A673 (cell line): ENCODE data around the gene SLC25A21. TPM values are rescaled to one million over a fixed set of nuclear protein-coding genes. Genes with fewer than 3 reads are reported as not detected.

Experiments used
- BruUV-seq: library from RNA; stranded (reverse); fragments of 400-500 nt; replicated peaks from 2 replicates; lab custom pipeline; 2021; lab: Mats Ljungman, UMichigan
- CTCF ChIA-PET: fragments of 300-600 bp; sonication (Branson Sonifier 250); formaldehyde crosslinking; loops from one replicate; lab custom pipeline; 2022; ENCODE audit warnings: antibody characterized with exemption; lab: Charles Lee
- POLR2A ChIA-PET: fragments of 300-600 bp; sonication (Branson Sonifier 250); formaldehyde crosslinking; loops from one replicate; lab custom pipeline; 2022; ENCODE audit warnings: antibody characterized with exemption; ENCODE audit not compliant: low non-redundant PET; lab: Charles Lee
- DNase-seq: peaks from one replicate; pipeline ENCODE4 v3.0.0-alpha.2; 2015; ENCODE audit warnings: low spot score
- H3K27ac ChIP-seq: fragments of 200-600 bp; sonication (generic); 2 replicates; pipeline ENCODE4 v1.5.1; 2016; ENCODE audit warnings: mixed run types, low read depth, mild to moderate bottlenecking, mixed read lengths, antibody characterized with exemption, low read length; ENCODE audit not compliant: poor library complexity, severe bottlenecking
- H3K27me3 ChIP-seq: fragments of 200-600 bp; sonication (generic); replicated peaks from 2 replicates; pipeline ENCODE4 v1.6.1; 2017; ENCODE audit warnings: mixed run types, low read depth, mild to moderate bottlenecking, mixed read lengths, antibody characterized with exemption, low read length; ENCODE audit not compliant: insufficient read depth, poor library complexity
- H3K36me3 ChIP-seq: fragments of 200-600 bp; sonication (generic); 2 replicates; pipeline ENCODE4 v1.6.1; 2016; ENCODE audit warnings: mixed run types, mild to moderate bottlenecking, mixed read lengths, antibody characterized with exemption, low read length; ENCODE audit not compliant: insufficient read depth, poor library complexity, severe bottlenecking
- H3K4me1 ChIP-seq: fragments of 200-600 bp; sonication (generic); 2 replicates; pipeline ENCODE4 v1.6.1; 2017; ENCODE audit warnings: mixed run types, mild to moderate bottlenecking, mixed read lengths, antibody characterized with exemption, low read length; ENCODE audit not compliant: insufficient read depth, poor library complexity, severe bottlenecking
- H3K4me3 ChIP-seq: fragments of 200-600 bp; sonication (generic); 2 replicates; pipeline ENCODE4 v1.5.1; 2016; ENCODE audit warnings: low read depth, mixed run types, mild to moderate bottlenecking, mixed read lengths, low read length; ENCODE audit not compliant: poor library complexity, severe bottlenecking
- H3K9me3 ChIP-seq: fragments of 200-600 bp; sonication (generic); 2 replicates; pipeline ENCODE4 v1.6.1; 2016; ENCODE audit warnings: mixed run types, low read depth, mild to moderate bottlenecking, mixed read lengths, antibody characterized with exemption, low read length; ENCODE audit not compliant: poor library complexity, severe bottlenecking
- EZH2 ChIP-seq: fragments of 200-600 bp; sonication (generic); IDR thresholded peaks from 2 replicates; pipeline ENCODE4 v1.6.1; 2017; ENCODE audit warnings: borderline replicate concordance, low read depth, mild to moderate bottlenecking, mixed read lengths, antibody characterized with exemption, low read length; ENCODE audit not compliant: poor library complexity, severe bottlenecking
- intact Hi-C: fragments of 100-400 bp; cut with micrococcal nuclease; formaldehyde crosslinking; loops from one replicate; pipeline ENCODE4 v1.10.0; 2022; ENCODE audit not compliant: unreplicated experiment
- total RNA-seq: library from RNA; stranded (reverse); gene quantifications from 2 replicates; pipeline ENCODE4 v1.2.3, GENCODE V29; 2021
- TF ChIP-seq, protein P1 (sequence below): fragments of 300-800, 200-600 bp; sonication (generic); conservative IDR thresholded peaks from 2 replicates; pipeline ENCODE4 v1.5.1; 2017; ENCODE audit warnings: low read depth, mild to moderate bottlenecking, antibody characterized with exemption, low read length, moderate library complexity, mixed read lengths

SLC25A21 gene
- total RNA-seq, 1 experiment from 2014 or later, result 4.7 TPM

DNA sequence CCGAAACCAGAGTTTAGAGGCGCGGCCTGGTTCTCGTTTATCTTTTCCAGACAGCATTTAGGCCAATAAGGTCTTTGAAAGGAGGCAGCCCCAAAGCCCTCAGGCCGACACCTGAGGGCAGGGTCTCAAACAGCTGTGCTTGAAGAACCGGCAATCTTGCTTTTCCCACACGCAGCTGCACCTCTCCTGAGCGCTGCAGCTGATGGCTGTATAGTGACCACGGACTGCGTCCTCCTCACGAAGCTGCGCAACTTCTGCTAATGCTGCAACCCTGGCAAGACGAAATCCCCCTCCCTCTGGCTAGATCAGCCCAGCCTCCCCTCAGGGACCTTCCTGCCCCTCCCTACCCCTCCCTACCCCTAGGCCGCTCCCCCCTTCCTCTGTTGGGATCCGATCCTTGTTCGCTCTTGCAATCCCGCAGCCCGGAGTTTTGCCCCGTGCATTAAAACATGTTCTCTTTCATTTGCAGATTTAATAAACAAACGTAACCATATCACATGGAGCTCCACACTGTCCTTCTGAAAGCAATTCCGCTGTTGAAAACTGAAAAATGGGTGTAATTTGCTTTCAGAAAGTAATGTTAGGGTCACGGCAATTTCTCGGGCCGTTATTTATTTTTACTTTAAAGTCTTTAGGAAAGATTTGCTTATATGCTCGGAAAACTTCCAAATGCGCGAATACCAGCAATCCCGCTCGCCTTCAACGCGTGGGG is 515.6 kb downstream of the SLC25A21 start:
- no peaks in the 10 kb centered on the region for H3K36me3 ChIP-seq
- peak; percentile 55 for DNase-seq
- TF ChIP-seq EZH2, result no peak
- TF ChIP-seq, protein P1, sequence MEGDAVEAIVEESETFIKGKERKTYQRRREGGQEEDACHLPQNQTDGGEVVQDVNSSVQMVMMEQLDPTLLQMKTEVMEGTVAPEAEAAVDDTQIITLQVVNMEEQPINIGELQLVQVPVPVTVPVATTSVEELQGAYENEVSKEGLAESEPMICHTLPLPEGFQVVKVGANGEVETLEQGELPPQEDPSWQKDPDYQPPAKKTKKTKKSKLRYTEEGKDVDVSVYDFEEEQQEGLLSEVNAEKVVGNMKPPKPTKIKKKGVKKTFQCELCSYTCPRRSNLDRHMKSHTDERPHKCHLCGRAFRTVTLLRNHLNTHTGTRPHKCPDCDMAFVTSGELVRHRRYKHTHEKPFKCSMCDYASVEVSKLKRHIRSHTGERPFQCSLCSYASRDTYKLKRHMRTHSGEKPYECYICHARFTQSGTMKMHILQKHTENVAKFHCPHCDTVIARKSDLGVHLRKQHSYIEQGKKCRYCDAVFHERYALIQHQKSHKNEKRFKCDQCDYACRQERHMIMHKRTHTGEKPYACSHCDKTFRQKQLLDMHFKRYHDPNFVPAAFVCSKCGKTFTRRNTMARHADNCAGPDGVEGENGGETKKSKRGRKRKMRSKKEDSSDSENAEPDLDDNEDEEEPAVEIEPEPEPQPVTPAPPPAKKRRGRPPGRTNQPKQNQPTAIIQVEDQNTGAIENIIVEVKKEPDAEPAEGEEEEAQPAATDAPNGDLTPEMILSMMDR, result no peak
- H3K27me3 ChIP-seq, result no peaks in the 10 kb centered on the region
- intact Hi-C loops, result loop anchor here (5.0 kb wide), 1 partner anchor 90 kb away; no protein-coding TSS in a partner anchor
- ChIA-PET CTCF (interaction anchor here (1.0 to 1.7 kb wide), 3 partner anchors 9 to 286 kb away, joined by 5 to 10 read pairs (median 6); no protein-coding TSS in a partner anchor), POLR2A (interaction anchor here (0.5 kb wide), 1 partner anchor 103 kb away, joined by 5 read pairs; no protein-coding TSS in a partner anchor)
- BruUV-seq, result no TSS peak
- peak overlapping the region; percentile 3 for H3K27ac ChIP-seq
- H3K4me1 ChIP-seq, result peaks cover 18% of the 10 kb centered on the region
- peak overlapping the region; percentile 45 for H3K4me3 ChIP-seq
- no peaks in the 10 kb centered on the region for H3K9me3 ChIP-seq

DNA sequence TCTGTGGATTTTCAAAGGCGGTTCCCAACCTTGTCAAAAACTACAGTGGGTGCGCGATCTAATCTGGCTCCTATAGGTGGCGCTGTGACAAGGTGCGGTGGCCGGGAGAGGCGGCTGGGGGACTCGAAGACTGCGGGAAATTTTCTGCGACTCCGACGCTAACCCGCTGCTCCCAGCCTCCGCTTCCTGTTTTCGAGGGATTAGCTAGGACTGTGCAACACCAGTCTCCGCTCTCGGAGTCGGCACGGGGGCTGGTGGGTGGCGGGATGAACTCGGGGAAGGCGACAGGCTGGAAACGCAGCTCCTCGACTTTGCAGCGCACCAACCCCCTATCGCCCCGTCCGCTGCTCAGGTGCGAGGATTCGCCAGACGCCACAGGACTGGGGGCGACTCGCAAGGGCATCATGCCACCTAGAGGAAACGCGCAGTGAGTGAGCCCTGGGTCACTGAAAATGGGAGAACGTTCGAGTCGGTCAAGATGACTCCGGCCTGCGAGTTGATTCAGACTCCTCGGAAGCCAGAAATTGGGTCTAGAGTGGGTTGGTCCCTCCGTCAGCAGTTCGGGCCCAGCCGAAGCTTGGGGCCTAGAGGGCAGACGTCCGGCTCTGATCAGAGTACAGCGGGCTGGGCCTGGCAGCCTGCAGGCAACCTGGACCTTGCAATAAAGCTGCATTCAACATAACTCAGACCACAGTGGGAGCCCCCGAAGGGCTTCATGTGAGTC is 516.3 kb downstream of the SLC25A21 start:
- CTCF ChIA-PET, result interaction anchor here (0.5 to 1.5 kb wide), 5 partner anchors 8 to 400 kb away, joined by 5 to 10 read pairs (median 5); no protein-coding TSS in a partner anchor

DNA sequence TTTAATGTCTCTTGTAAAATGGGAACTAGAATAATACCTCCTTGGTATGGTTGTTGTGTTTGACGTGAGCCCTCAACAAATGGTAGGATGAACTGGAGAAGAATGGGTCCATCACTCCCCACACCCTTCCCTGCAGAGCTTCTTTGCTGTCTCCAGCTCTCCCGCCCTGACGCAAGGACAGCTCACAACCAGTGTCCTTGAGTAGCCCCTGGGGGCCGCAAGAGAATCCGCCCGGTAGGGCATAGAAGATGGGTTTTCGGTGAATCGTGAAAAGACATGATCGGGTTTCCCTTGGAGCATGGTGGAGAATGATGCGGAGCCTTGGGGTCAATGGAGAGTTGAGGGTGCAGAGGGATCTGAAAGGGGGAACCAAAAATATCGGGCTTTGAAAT is 516.8 kb downstream of the SLC25A21 start:
- peak overlapping the region; percentile 45 for H3K4me3 ChIP-seq
- DNase-seq, result no peak
- H3K9me3 ChIP-seq, result no peaks in the 10 kb centered on the region
- H3K27ac ChIP-seq, result no peak overlapping the region
- H3K36me3 ChIP-seq, result no peaks in the 10 kb centered on the region
- ChIA-PET CTCF (interaction anchor here (0.6 to 1.5 kb wide), 4 partner anchors 8 to 349 kb away, joined by 3 to 10 read pairs (median 5); no protein-coding TSS in a partner anchor), POLR2A (interaction anchor here (0.6 kb wide), 1 partner anchor 162 kb away, joined by 3 read pairs; no protein-coding TSS in a partner anchor)
- no peak for TF ChIP-seq EZH2
- TF ChIP-seq, protein P1, result no peak
- no TSS peak for BruUV-seq
- no peaks in the 10 kb centered on the region for H3K27me3 ChIP-seq
- intact Hi-C loops, result loop anchor here (5.0 kb wide), 1 partner anchor 92 kb away; no protein-coding TSS in a partner anchor
- H3K4me1 ChIP-seq, result peaks cover 24% of the 10 kb centered on the region

More for the DNA sequence above, 516.3 kb downstream of the SLC25A21 start:
- Histone ChIP-seq H3K9me3 (no peaks in the 10 kb centered on the region), H3K27me3 (no peaks in the 10 kb centered on the region), H3K36me3 (no peaks in the 10 kb centered on the region), H3K4me1 (peaks cover 23% of the 10 kb centered on the region), H3K27ac (peak overlapping the region; percentile 3), H3K4me3 (peak overlapping the region; percentile 45)
- BruUV-seq, result TSS peak; percentile 60
- DNase-seq, result peak; percentile 93
- TF ChIP-seq, protein P1, result peak; percentile 91
- TF ChIP-seq EZH2, result no peak
- POLR2A ChIA-PET, result no interaction called here
- intact Hi-C loops, result loop anchor here (5.0 kb wide), 1 partner anchor 91 kb away; no protein-coding TSS in a partner anchor
